Ascending aorta (tissue), 2 donors: ENCODE measurements around the gene R3HCC1L. TPM values are rescaled to one million over a fixed set of nuclear protein-coding genes. Genes with fewer than 3 reads are reported as not detected.

ENCODE experiments used
- DNase-seq, 2 donors: peaks; one replicate each; pipeline ENCODE4 v3.0.0-alpha.2; 2019; ENCODE audit warnings: low spot score in 2 of 2
- H3K27ac ChIP-seq, 2 donors: fragments of 200-600 bp; sonication (generic); one replicate each; pipeline ENCODE4 v1.5.1; 2016 to 2017; ENCODE audit warnings: mild to moderate bottlenecking in 1 of 2
- H3K27me3 ChIP-seq: fragments of 200-600 bp; sonication (generic); one replicate; pipeline ENCODE4 v1.5.1; 2017
- H3K36me3 ChIP-seq, 2 donors: fragments of 200-600 bp; sonication (generic); one replicate each; pipeline ENCODE4 v1.5.1; 2016
- H3K4me1 ChIP-seq, 2 donors: fragments of 200-600 bp; sonication (generic); one replicate each; pipeline ENCODE4 v1.5.1; 2016 to 2017; ENCODE audit warnings: mild to moderate bottlenecking in 1 of 2
- H3K4me3 ChIP-seq, 2 donors: fragments of 200-600 bp; sonication (generic); one replicate each; pipeline ENCODE4 v1.5.1; 2016 to 2017; ENCODE audit warnings: mild to moderate bottlenecking in 1 of 2
- H3K9me3 ChIP-seq, 2 donors: fragments of 200-600 bp; sonication (generic); one replicate each; pipeline ENCODE4 v1.5.1; 2016
- CTCF ChIP-seq, 3 experiments: fragments of 200-600 bp in 2 of 3; fragments of 450-650 bp in 1 of 3; sonication (generic) in 2 of 3; IDR thresholded peaks; one replicate each; pipeline ENCODE4 v1.5.1; 2016 to 2019; ENCODE audit warnings: antibody characterized with exemption in 3 of 3, mild to moderate bottlenecking in 1 of 3, moderate library complexity in 1 of 3
- intact Hi-C: fragments of 100-400 bp; cut with DNase I; formaldehyde crosslinking; loops from one replicate; pipeline ENCODE4 v1.15.1; 2023
- total RNA-seq: library from RNA; depleted of rRNA; stranded (reverse); fragments of >200 nt; gene quantifications from one replicate; pipeline ENCODE4 v1.1.0, GENCODE V29; 2016

The R3HCC1L gene
- total RNA-seq, 1 donor from 2014 or later, result 3.1 TPM

DNA sequence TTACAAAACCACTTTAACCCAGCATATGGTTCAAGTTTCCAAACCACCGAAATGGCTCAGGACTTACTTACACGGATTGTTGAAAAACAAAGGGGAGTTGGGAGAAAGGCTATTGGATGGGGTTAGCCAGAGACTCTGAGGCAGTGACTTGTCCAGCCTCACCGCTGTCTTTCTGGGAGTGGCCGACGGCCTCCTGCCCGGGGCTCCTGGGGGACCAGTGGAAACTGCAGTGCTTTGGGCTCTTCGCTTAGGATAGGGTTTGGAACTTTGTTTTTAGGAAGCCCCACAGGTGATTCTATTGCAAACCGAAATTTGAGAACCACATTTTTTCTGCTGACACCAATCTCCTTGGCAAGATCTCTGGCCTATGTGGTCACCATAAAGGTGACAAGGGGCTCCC lies 38.1 kb upstream of the R3HCC1L start:
- no peaks in the 10 kb centered on the region for H3K4me1 ChIP-seq
- no peaks in the 10 kb centered on the region for H3K27me3 ChIP-seq
- intact Hi-C loops, result no loop called here
- no peak for TF ChIP-seq CTCF (IDR thresholded peaks at IDR 0.05)
- no peak overlapping the region for H3K4me3 ChIP-seq
- no peaks in the 10 kb centered on the region for H3K9me3 ChIP-seq
- DNase-seq, result no peak
- H3K27ac ChIP-seq, result no peak overlapping the region
- no peaks in the 10 kb centered on the region for H3K36me3 ChIP-seq

DNA sequence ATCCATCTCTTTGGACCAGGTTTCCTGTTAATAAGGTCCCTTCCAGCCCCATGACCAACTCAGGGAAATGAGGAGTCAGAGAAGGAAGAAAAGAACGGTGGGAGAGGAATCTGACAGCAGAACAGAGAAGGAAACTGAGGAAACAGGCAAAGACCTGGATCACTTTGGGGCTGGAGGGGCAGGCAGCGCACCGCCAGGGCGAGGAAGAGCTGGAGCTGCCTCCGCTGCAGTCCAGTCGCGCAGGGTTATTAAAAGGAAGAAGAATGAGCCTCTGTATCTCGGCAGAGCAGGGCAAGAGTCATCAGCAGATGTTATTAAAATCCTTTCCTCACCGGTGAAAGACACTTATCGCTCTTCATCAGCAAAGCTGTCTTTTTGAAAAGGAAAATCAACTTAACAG lies 37.7 kb upstream of the R3HCC1L start:
- Histone ChIP-seq H3K4me3 (no peak overlapping the region), H3K27ac (no peak overlapping the region), H3K36me3 (no peaks in the 10 kb centered on the region), H3K9me3 (no peaks in the 10 kb centered on the region), H3K27me3 (no peaks in the 10 kb centered on the region), H3K4me1 (no peaks in the 10 kb centered on the region)
- no peak for TF ChIP-seq CTCF (IDR thresholded peaks at IDR 0.05)
- no peak for DNase-seq
- intact Hi-C loops, result no loop called here

- intact Hi-C loops, result no loop called here
- TF ChIP-seq CTCF (IDR thresholded peaks at IDR 0.05), result no peak
- no peak overlapping the region for H3K4me3 ChIP-seq
- no peak overlapping the region for H3K27ac ChIP-seq
- H3K27me3 ChIP-seq, result no peaks in the 10 kb centered on the region
- H3K4me1 ChIP-seq, result no peaks in the 10 kb centered on the region
- no peaks in the 10 kb centered on the region for H3K9me3 ChIP-seq
- H3K36me3 ChIP-seq, result no peaks in the 10 kb centered on the region
- DNase-seq, result no peak
Observed at GRCh38 chr10:98097175-98097574, 37.3 kb upstream of the R3HCC1L start.

GRCh38 chr10:98097616-98098015 lies 36.8 kb upstream of the R3HCC1L start:
- no peaks in the 10 kb centered on the region for H3K4me1 ChIP-seq
- no peak overlapping the region for H3K4me3 ChIP-seq
- no peak for TF ChIP-seq CTCF (IDR thresholded peaks at IDR 0.05)
- no peaks in the 10 kb centered on the region for H3K36me3 ChIP-seq
- no peak overlapping the region for H3K27ac ChIP-seq
- intact Hi-C loops, result no loop called here
- DNase-seq, result no peak
- H3K9me3 ChIP-seq, result no peaks in the 10 kb centered on the region
- no peaks in the 10 kb centered on the region for H3K27me3 ChIP-seq

GRCh38 chr10:98098247-98098646 lies 36.2 kb upstream of the R3HCC1L start:
- Histone ChIP-seq H3K9me3 (no peaks in the 10 kb centered on the region), H3K27ac (no peak overlapping the region), H3K4me1 (no peaks in the 10 kb centered on the region), H3K27me3 (no peaks in the 10 kb centered on the region), H3K4me3 (no peak overlapping the region), H3K36me3 (no peaks in the 10 kb centered on the region)
- intact Hi-C loops, result no loop called here
- TF ChIP-seq CTCF (IDR thresholded peaks at IDR 0.05), result no peak
- no peak for DNase-seq

GRCh38 chr10:98100476-98100875 lies 34.0 kb upstream of the R3HCC1L start:
- no peak for DNase-seq
- no peak overlapping the region for H3K27ac ChIP-seq
- no peaks in the 10 kb centered on the region for H3K9me3 ChIP-seq
- intact Hi-C loops, result no loop called here
- no peaks in the 10 kb centered on the region for H3K4me1 ChIP-seq
- no peaks in the 10 kb centered on the region for H3K36me3 ChIP-seq
- H3K4me3 ChIP-seq, result no peak overlapping the region
- no peaks in the 10 kb centered on the region for H3K27me3 ChIP-seq
- TF ChIP-seq CTCF (IDR thresholded peaks at IDR 0.05), result no peak
